Neural crest cell (in vitro differentiated cells): ENCODE measurements around the gene DTYMK. TPM values are rescaled to one million over a fixed set of nuclear protein-coding genes. Genes with fewer than 3 reads are reported as not detected.

ENCODE experiments used
- DNase-seq: peaks from one replicate; pipeline ENCODE4 v3.0.0; 2021; ENCODE audit warnings: low read depth, mixed read lengths, low spot score
- H3K27ac Mint-ChIP-seq: one replicate; pipeline ENCODE4 v1.8.0; 2021; ENCODE audit warnings: mild to moderate bottlenecking, mixed read lengths; ENCODE audit not compliant: unreplicated experiment
- H3K27me3 Mint-ChIP-seq: 2 replicates; pipeline ENCODE4 v1.8.0; 2021; ENCODE audit warnings: low read depth, mild to moderate bottlenecking, mixed read lengths
- H3K36me3 Mint-ChIP-seq: 2 replicates; pipeline ENCODE4 v1.8.0; 2021; ENCODE audit warnings: low read depth, mild to moderate bottlenecking, mixed read lengths
- H3K4me1 Mint-ChIP-seq: 2 replicates; pipeline ENCODE4 v1.8.0; 2021; ENCODE audit warnings: mixed read lengths
- H3K4me3 Mint-ChIP-seq: one replicate; pipeline ENCODE4 v1.8.0; 2021; ENCODE audit warnings: mild to moderate bottlenecking, mixed read lengths
- H3K9me3 Mint-ChIP-seq: 2 replicates; pipeline ENCODE4 v1.8.0; 2021; ENCODE audit warnings: mixed read lengths
- total RNA-seq: library from RNA; stranded (reverse); gene quantifications from 2 replicates; pipeline ENCODE4 v1.2.1, GENCODE V29; 2021
- TF ChIP-seq, protein P1 (sequence below): fragments of 200-600 bp; sonication (generic); conservative IDR thresholded peaks from 2 replicates; pipeline ENCODE4 v1.5.0; 2021; ENCODE audit warnings: antibody characterized with exemption, mild to moderate bottlenecking

Gene DTYMK
- total RNA-seq, 1 donor from 2014 or later: 108 TPM

DNA sequence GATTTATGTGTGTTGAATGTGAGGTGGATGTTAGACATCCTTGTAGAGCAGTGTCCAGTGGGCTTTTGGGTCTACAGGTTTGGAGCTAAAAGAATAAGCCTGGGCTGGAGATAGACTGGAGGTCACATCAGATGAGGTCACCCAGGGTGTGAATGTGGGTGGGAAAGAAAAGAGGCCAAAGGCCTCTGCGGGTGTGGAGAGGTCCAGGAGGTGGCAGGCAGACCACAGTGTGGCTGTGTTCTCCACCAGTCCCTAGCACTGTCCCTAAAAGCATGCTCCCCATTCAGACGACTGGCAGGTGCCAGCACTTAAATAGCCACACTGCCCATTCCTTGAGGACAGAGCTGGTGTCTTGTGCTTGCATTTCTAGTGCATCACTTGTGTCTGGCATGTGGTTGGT lies 45.0 kb downstream of the DTYMK start:
- Mint-ChIP-seq H3K27me3 (no peaks in the 10 kb centered on the region), H3K4me1 (peaks cover 39% of the 10 kb centered on the region), H3K36me3 (peaks cover 11% of the 10 kb centered on the region), H3K27ac (peak overlapping the region; percentile 72), H3K4me3 (peak overlapping the region; percentile 79), H3K9me3 (no peaks in the 10 kb centered on the region)
- TF ChIP-seq, protein P1, sequence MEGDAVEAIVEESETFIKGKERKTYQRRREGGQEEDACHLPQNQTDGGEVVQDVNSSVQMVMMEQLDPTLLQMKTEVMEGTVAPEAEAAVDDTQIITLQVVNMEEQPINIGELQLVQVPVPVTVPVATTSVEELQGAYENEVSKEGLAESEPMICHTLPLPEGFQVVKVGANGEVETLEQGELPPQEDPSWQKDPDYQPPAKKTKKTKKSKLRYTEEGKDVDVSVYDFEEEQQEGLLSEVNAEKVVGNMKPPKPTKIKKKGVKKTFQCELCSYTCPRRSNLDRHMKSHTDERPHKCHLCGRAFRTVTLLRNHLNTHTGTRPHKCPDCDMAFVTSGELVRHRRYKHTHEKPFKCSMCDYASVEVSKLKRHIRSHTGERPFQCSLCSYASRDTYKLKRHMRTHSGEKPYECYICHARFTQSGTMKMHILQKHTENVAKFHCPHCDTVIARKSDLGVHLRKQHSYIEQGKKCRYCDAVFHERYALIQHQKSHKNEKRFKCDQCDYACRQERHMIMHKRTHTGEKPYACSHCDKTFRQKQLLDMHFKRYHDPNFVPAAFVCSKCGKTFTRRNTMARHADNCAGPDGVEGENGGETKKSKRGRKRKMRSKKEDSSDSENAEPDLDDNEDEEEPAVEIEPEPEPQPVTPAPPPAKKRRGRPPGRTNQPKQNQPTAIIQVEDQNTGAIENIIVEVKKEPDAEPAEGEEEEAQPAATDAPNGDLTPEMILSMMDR: no peak
- no peak for DNase-seq

GRCh38 chr2:241640165-241640795 lies 46.3 kb downstream of the DTYMK start:
- Mint-ChIP-seq H3K36me3 (peaks cover 11% of the 10 kb centered on the region), H3K27me3 (no peaks in the 10 kb centered on the region), H3K27ac (no peak overlapping the region), H3K4me1 (peaks cover 46% of the 10 kb centered on the region), H3K9me3 (no peaks in the 10 kb centered on the region), H3K4me3 (peak overlapping the region; percentile 41)
- TF ChIP-seq, protein P1: no peak
- DNase-seq: no peak

DNA sequence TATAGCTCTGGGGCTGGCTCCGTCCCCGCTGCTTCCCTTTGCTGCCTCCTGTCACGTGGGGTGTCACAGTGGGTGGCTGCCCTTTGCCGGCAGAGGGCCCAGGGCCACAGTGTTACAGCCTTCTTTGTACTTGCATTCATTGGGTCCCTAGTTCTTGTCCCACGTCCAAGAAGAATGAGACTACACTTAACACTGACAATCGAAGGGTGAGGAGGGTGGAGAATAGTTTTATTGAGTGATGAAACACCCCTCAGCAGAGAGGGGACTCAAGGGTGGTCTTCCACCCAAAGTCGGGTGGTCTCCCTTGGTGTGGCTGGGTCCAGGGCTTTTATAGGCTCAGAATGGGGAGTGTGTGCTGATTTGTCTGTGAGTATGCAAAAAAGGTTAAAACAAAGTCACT lies 47.2 kb downstream of the DTYMK start:
- DNase-seq: no peak
- H3K36me3 Mint-ChIP-seq: peaks cover 11% of the 10 kb centered on the region
- H3K9me3 Mint-ChIP-seq: no peaks in the 10 kb centered on the region
- TF ChIP-seq, protein P1: no peak
- H3K4me1 Mint-ChIP-seq: peaks cover 54% of the 10 kb centered on the region
- no peak overlapping the region for H3K27ac Mint-ChIP-seq
- H3K4me3 Mint-ChIP-seq: peak overlapping the region; percentile 41
- no peaks in the 10 kb centered on the region for H3K27me3 Mint-ChIP-seq

GRCh38 chr2:241638940-241639339 lies 47.7 kb downstream of the DTYMK start:
- TF ChIP-seq, protein P1: no peak
- H3K27ac Mint-ChIP-seq: no peak overlapping the region
- no peak for DNase-seq
- H3K9me3 Mint-ChIP-seq: no peaks in the 10 kb centered on the region
- H3K4me1 Mint-ChIP-seq: peaks cover 54% of the 10 kb centered on the region
- peak overlapping the region; percentile 94 for H3K4me3 Mint-ChIP-seq
- H3K27me3 Mint-ChIP-seq: no peaks in the 10 kb centered on the region
- H3K36me3 Mint-ChIP-seq: peaks cover 11% of the 10 kb centered on the region

DNA sequence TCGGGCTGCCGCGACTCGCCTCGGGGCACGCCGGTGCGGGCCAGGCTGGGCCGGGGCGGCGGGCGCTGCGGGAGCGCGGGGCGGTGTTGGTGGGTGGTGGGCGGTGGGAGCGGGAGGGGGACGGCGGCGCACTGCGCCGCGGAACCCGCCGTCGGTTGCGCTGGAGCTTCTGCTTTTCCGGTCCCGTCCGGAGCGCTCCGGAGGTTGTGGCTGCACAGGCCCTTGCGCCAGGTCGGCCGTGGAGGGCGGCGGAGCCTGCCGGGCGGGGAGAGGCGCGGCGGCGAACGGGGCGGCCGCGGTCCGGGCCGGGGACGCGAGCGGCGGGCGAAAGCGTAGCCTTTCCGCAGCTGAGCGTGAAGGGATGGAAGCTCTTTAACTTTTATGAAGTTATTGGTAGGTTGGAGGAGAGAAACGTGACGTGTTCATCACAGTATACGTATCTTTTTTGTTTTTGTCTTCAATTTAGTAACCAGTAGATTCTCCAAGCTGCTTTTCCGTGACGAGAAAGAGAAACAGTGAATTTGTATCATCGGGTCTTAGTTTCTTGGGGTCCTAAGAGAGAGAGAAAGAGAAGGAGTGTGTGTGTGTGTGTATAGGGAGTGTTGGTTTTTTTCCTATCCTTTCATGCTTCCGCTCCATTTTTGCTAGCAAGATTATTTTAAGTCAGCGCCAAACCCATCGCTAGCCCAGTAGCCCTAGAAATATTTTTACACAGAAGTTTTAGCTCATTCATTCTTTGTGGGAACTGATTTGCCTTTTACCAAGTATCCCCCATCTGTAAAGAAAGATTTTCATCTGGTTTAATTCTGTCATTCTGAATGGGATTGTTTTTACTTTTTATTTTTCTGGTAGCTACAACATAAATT lies 48.6 kb downstream of the DTYMK start:
- Mint-ChIP-seq H3K4me1 (peaks cover 54% of the 10 kb centered on the region), H3K27ac (peak overlapping the region; percentile 19), H3K9me3 (no peaks in the 10 kb centered on the region), H3K27me3 (no peaks in the 10 kb centered on the region), H3K36me3 (peaks cover 11% of the 10 kb centered on the region), H3K4me3 (peak overlapping the region; percentile 94)
- TF ChIP-seq, protein P1: no peak
- DNase-seq: no peak
